Left lung (tissue), 10 donors: ENCODE data around the gene CFAP299. TPM values are rescaled to one million over a fixed set of nuclear protein-coding genes. Genes with fewer than 3 reads are reported as not detected.

Source experiments
- ATAC-seq: fragments of 200-7000 bp; cut with Tn5 transposase; one replicate; pipeline ENCODE4 v1.9.1; 2020; ENCODE audit warnings: moderate library complexity
- DNase-seq, 4 donors: peaks; one replicate each; pipeline ENCODE4 v3.0.0-alpha.2; 2013 to 2020
- H3K27ac ChIP-seq, 2 donors: fragments of 200-600 bp; sonication (generic) in 1 of 2; one replicate each; pipeline versions ENCODE4 v1.5.0 to v1.8.0; 2020 to 2021
- H3K27me3 ChIP-seq, 2 donors: fragments of 200-600 bp; sonication (generic) in 1 of 2; one replicate each; pipeline versions ENCODE4 v1.5.0 to v1.8.0; 2020 to 2021
- H3K36me3 ChIP-seq, 2 donors: fragments of 200-600 bp; sonication (generic) in 1 of 2; one replicate each; pipeline versions ENCODE4 v1.5.0 to v1.8.0; 2020 to 2021
- H3K4me1 ChIP-seq, 2 donors: fragments of 200-600 bp; one replicate each; pipeline ENCODE4 v1.8.0; 2021
- H3K4me3 ChIP-seq, 2 donors: fragments of 200-600 bp; sonication (generic) in 1 of 2; one replicate each; pipeline versions ENCODE4 v1.5.0 to v1.8.0; 2020 to 2021; ENCODE audit warnings: mild to moderate bottlenecking in 1 of 2
- H3K9me3 ChIP-seq, 2 donors: fragments of 200-600 bp; sonication (generic) in 1 of 2; one replicate each; pipeline versions ENCODE4 v1.5.0 to v1.8.0; 2020 to 2021
- intact Hi-C, 2 donors: fragments of 100-400 bp; cut with DNase I; formaldehyde crosslinking; loops; one replicate each; pipeline versions ENCODE4 v1.11.2 to v1.14.2; 2022
- polyA plus RNA-seq, 6 donors: library from polyadenylated mRNA; unstranded; fragments of 120-200 nt; gene quantifications; one replicate each; pipeline ENCODE4 v1.2.1, GENCODE V29; 2013; ENCODE audit not compliant: insufficient read length in 6 of 6
- total RNA-seq, 2 donors: library from RNA; stranded (reverse); fragmentation: NEBNext Ultra II Directional; extraction: Animal tissue kit (Norgen Biotek cat#: 25700); gene quantifications; one replicate each; pipeline ENCODE4 v1.2.1, GENCODE V29; 2021
- TF ChIP-seq, protein P1 (sequence below), 2 donors: fragments of 200-600 bp; sonication (generic) in 1 of 2; IDR thresholded peaks; one replicate each; pipeline versions ENCODE4 v1.5.0 to v1.8.0; 2021; ENCODE audit warnings: antibody characterized with exemption in 2 of 2
- donor health status: DM: no; HTN: yes; CAD: no.
- donor health status: DM: no; HTN: no; CAD: no.

The CFAP299 gene
- total and polyA plus RNA-seq, 8 donors: 1.2 to 2.3 (median 1.6) TPM; not detected in 1

DNA sequence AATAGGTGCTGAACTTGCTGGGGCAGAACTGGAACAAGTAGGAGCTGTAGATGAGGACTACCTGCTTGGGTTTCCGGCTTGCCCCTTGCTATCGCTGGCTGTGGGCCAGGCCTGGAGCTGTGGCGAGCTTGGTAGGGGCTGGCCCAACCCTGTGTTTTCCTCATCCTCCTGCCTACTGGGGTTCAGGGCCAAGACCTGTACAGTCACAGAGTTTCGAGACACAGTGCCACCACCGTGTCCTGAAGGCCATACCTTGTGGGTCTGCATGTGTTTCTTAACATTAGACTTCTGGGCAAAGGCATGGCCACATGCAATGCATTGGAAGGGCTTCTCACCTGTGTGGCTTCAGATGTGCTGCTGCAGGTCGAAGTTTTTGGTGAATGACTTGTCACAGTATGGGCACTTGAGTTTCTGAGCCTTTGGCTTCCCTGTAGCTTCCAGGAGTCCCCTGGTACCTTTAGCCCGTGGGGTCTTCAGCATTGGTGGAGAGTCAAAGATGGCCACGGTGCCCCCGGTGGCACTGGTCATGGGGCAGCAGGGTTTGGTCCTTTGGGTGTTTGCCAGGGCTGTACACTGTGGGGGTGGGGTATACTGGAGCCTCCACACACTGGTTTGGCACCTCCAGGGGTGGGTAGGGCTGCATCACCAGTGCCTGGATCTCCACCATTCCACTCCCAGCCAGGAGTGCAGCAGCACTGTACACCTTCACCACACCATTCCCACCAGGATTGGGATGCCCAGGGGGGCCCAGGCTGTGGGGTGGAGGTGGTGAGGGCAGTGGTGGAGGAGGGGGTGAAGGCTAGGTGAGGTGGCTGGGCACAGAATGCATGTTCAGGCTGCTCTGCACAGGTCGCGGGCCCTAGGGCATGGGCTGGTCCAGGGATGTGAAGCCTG, 52.1 kb downstream of the CFAP299 start:
- intact Hi-C loops: no loop called here
- Histone ChIP-seq H3K27ac (no peak overlapping the region), H3K27me3 (no peaks in the 10 kb centered on the region), H3K9me3 (peaks cover 0 to 9% of the 10 kb centered on the region in 2 donors), H3K4me3 (no peak overlapping the region), H3K36me3 (no peaks in the 10 kb centered on the region), H3K4me1 (no peaks in the 10 kb centered on the region)
- TF ChIP-seq, protein P1, sequence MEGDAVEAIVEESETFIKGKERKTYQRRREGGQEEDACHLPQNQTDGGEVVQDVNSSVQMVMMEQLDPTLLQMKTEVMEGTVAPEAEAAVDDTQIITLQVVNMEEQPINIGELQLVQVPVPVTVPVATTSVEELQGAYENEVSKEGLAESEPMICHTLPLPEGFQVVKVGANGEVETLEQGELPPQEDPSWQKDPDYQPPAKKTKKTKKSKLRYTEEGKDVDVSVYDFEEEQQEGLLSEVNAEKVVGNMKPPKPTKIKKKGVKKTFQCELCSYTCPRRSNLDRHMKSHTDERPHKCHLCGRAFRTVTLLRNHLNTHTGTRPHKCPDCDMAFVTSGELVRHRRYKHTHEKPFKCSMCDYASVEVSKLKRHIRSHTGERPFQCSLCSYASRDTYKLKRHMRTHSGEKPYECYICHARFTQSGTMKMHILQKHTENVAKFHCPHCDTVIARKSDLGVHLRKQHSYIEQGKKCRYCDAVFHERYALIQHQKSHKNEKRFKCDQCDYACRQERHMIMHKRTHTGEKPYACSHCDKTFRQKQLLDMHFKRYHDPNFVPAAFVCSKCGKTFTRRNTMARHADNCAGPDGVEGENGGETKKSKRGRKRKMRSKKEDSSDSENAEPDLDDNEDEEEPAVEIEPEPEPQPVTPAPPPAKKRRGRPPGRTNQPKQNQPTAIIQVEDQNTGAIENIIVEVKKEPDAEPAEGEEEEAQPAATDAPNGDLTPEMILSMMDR (IDR thresholded peaks at IDR 0.05): no peak
- DNase-seq (peak in 1 of 4 donors; percentile 66), ATAC-seq (no peak)

DNA sequence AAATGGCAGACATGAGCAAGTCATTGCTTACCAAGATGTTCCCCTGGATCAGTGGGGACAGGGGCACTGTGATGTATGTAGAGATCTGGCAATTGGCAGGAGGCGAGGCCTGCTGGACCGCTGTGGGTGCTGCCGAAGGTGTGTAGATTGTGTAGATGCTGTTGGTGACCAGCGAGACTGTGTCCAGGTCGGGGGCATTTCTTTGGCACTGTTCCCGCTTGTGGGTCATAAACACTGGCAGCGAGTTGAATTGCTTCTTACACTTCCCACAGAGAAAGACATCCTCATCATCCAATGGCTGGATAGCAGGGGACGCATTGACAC, 52.7 kb downstream of the CFAP299 start:
- no peaks in the 10 kb centered on the region for H3K27me3 ChIP-seq
- ATAC-seq (no peak), DNase-seq (peak in 1 of 4 donors; percentile 27)
- TF ChIP-seq, protein P1 (IDR thresholded peaks at IDR 0.05): no peak
- no peak overlapping the region for H3K27ac ChIP-seq
- no peaks in the 10 kb centered on the region for H3K4me1 ChIP-seq
- no peak overlapping the region for H3K4me3 ChIP-seq
- intact Hi-C loops: no loop called here
- peaks cover 0 to 9% of the 10 kb centered on the region in 2 donors for H3K9me3 ChIP-seq
- H3K36me3 ChIP-seq: no peaks in the 10 kb centered on the region

DNA sequence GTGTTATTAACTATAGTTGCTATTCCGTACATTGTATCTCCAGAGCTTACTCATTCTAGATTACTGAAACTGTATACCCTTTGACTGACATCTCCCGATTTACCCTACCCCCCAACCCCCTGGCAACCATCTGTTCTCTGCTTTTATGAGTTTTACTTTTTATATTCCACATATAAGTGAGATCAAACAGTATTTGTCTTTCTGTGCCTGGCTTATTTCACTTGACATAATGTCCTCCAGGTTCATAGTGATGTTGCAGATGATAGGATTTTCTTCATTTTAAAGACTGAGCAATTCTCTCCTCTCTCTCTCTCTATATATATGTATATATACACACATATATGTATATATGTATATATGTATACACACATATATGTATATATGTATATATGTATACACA, 54.6 kb downstream of the CFAP299 start:
- intact Hi-C loops: no loop called here
- Histone ChIP-seq H3K9me3 (peaks cover 0 to 9% of the 10 kb centered on the region in 2 donors), H3K4me1 (no peaks in the 10 kb centered on the region), H3K4me3 (no peak overlapping the region), H3K27me3 (no peaks in the 10 kb centered on the region), H3K27ac (no peak overlapping the region), H3K36me3 (no peaks in the 10 kb centered on the region)
- TF ChIP-seq, protein P1 (IDR thresholded peaks at IDR 0.05): no peak
- DNase-seq (no peak), ATAC-seq (no peak)

DNA sequence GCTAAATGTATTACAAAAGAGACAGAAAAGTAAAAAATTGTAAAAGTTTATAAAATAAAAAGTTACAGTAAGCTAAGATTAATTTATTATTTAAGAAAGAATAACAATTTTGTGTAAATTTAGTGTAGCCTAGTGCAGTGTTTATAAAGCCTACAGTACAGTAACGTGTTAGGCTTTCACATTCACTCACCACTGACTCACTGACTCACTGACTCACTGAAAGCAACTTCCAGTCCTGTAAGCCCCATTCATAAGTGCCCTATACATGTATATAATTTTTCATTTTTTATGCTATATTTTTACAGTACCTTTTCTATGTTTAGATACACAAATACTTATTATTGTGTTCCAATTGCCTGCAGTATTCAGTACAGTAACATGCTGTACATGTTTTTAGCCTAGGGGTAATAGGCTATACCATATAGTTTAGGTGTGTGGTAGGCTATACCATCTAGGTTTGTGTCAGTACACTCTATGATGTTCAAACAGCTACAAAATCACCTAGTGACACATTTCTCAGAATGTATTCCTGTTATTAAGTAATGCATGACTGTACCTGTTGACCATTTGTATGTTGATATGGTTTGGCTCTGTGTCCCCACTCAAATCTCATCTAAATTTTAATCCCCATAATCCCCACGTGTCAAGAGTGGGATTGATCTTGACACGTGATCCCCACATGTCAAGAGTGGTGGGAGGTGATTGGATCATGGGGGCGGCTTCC, 57.9 kb downstream of the CFAP299 start:
- H3K9me3 ChIP-seq: no peaks in the 10 kb centered on the region
- DNase-seq (no peak), ATAC-seq (no peak)
- H3K4me1 ChIP-seq: no peaks in the 10 kb centered on the region
- no peaks in the 10 kb centered on the region for H3K27me3 ChIP-seq
- intact Hi-C loops: no loop called here
- TF ChIP-seq, protein P1 (IDR thresholded peaks at IDR 0.05): no peak
- H3K27ac ChIP-seq: no peak overlapping the region
- no peak overlapping the region for H3K4me3 ChIP-seq
- H3K36me3 ChIP-seq: no peaks in the 10 kb centered on the region

DNA sequence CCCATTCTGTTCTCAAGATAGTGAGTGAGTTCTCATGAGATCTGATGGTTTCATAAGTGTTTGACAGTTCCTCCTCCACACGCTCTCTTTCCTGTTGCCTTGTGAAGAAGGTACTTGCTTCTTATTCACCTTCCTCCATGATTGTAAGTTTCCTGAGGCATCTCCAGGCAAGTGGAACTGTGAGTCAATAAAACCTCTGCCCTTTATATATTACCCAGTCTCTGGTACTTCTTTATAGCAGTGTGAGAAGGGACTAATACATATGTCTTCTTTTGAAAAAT, 58.4 kb downstream of the CFAP299 start:
- TF ChIP-seq, protein P1 (IDR thresholded peaks at IDR 0.05): no peak
- H3K27me3 ChIP-seq: no peaks in the 10 kb centered on the region
- H3K9me3 ChIP-seq: no peaks in the 10 kb centered on the region
- no peak overlapping the region for H3K27ac ChIP-seq
- ATAC-seq (no peak), DNase-seq (no peak)
- H3K36me3 ChIP-seq: no peaks in the 10 kb centered on the region
- intact Hi-C loops: no loop called here
- H3K4me3 ChIP-seq: no peak overlapping the region
- H3K4me1 ChIP-seq: no peaks in the 10 kb centered on the region
